ENCODE results near the gene TMEM135.

Gene TMEM135

GRCh38 chr11:87301785-87302540 is 264.2 kb downstream of the TMEM135 start:
- DNase-seq (ENCODE audit: low spot score) = peak; percentile 8

- no peak for DNase-seq (ENCODE audit: low spot score)
Observed at GRCh38 chr11:87304412-87304811, 266.7 kb downstream of the TMEM135 start.

- no peak for DNase-seq (ENCODE audit: low spot score)
Observed at GRCh38 chr11:87306262-87306851, 268.6 kb downstream of the TMEM135 start.

DNA sequence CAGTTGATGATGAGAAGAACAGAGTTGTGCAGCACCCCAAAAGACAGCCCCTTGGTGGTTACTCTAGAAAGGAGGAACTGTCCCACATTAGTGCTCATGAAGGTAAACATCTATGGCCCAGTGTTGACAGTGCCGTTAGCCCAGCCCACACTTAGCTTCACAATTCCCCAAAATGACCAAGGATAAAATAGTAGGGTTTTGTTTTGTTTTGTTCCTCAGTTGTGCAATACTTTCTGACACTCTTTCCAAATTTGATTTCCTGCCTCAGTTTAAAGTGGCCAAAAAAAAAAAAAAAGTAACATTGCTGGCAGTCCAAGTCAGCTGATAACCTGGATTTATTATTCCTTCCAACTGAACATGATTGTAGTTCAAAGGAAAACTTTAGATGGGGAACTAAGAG is 269.4 kb downstream of the TMEM135 start:
- no peak for DNase-seq (ENCODE audit: low spot score)

DNA sequence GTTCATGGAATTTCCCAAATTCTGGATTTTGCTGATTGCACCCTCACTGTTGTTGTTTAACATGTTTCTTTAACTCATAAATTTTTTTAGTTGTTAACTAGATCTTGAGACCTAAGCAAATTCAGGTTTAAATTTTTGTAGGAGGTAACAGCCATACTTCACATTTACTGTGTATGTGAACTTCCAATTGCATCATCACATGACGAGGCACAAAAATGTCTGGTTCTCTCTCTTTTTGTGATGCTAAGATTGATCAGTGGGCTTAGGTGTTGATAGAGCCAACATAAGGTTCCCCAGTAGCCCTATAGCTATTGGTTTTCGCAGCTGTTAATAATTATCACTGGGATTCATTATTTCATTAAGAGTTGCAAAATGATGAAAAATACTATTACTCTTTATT is 277.5 kb downstream of the TMEM135 start:
- no peak for DNase-seq (ENCODE audit: low spot score)

GRCh38 chr11:87316491-87316890 is 278.8 kb downstream of the TMEM135 start:
- DNase-seq (ENCODE audit: low spot score) = no peak

DNA sequence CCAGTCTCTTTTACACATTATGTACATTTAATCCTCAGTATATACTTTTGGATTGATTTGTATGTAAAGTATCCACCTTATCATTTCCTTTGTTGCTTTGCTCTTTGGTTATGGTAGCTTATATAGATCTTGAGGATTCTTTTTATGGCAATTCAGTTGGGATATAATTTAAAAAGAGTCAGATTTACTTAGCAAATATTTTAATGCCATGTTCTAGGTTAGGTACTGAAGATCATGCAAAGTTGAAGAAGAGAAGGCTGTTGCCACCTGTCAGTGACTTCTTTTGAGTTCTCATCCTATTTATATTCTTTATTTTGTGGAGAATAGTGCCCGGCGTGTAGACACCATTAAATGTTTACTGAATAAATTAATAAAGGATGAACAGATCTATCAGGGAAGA is 279.7 kb downstream of the TMEM135 start:
- no peak for DNase-seq (ENCODE audit: low spot score)

DNA sequence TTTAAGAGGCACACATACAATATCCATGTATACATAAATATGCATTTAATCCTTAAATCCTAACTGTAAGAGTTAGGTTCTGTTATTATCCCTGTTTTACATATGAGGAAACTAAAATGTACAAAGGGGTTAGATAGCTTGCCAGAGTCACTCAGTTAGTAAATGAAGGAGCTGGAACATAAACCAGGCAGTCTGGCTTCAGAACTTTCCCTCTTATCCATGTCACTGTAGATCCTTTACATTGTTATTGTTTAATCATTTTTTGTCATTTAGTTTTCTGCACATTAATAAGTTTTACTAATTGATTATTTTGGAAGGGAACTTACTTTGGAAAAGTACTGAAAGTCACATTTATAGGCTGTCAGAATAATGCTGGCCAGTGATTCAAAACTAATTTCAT is 282.4 kb downstream of the TMEM135 start:
- no peak for DNase-seq (ENCODE audit: low spot score)

GRCh38 chr11:87322568-87322967 is 284.8 kb downstream of the TMEM135 start:
- DNase-seq (ENCODE audit: low spot score) = no peak

DNA sequence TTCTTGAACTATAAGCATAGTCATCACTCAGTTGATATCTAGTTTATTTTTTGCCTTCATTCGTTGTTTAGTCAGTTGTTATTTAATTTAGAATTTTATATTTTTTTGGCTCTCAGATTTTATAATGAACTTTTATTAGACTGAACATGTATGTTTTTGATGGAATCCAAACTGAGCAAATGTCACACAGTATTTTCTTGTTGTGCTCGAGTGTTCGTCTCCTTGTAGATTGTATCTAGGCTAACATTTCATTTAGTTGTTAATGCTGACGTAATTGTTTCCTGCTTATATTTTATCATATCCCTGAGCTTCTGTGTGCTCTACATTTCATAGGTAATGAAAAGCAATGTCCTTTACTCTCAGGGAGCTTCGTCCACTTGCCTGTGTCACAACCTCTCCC is 286.2 kb downstream of the TMEM135 start:
- no peak for DNase-seq (ENCODE audit: low spot score)

DNA sequence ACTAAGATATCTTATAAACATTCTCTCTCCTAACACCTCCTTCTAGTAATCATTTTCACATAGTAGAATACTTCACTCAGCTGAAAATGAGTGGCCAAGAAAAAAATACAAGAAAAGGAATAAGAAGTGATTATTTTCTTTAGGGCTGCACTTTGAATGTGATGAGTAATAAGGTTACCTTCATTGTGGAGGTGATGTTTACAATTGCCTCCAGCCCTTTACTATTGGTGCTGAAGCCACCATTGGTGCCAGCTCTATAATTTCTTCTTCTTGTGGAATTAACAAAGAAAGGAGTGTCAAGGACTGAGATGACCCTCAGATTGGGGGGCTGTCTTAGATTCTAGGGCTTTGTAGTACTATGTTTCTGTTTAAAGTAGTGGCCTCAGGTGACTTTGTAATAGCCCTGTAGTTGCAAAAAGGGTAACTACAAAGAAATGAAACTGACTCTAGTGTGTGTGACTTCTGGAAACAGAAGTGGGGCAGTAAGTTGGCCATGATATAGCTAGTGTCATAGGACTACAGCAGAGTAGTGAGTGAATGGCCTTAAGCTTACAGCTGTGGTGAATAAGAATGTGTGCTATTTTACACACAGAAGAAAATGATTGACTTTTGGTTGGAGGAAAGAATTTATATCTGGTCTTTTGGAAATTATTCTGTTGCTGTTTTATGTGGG is 287.2 kb downstream of the TMEM135 start:
- DNase-seq (ENCODE audit: low spot score) = no peak

GRCh38 chr11:87325490-87325872 is 287.7 kb downstream of the TMEM135 start:
- no peak for DNase-seq (ENCODE audit: low spot score)

- DNase-seq (ENCODE audit: low spot score) = no peak
Observed at GRCh38 chr11:87326594-87326993, 288.9 kb downstream of the TMEM135 start.

- DNase-seq (ENCODE audit: low spot score) = no peak
Observed at GRCh38 chr11:87329172-87329571, 291.4 kb downstream of the TMEM135 start.

- no peak for DNase-seq (ENCODE audit: low spot score)
Observed at GRCh38 chr11:87330187-87330601, 292.5 kb downstream of the TMEM135 start.

GRCh38 chr11:87331273-87331672 is 293.5 kb downstream of the TMEM135 start:
- no peak for DNase-seq (ENCODE audit: low spot score)

DNA sequence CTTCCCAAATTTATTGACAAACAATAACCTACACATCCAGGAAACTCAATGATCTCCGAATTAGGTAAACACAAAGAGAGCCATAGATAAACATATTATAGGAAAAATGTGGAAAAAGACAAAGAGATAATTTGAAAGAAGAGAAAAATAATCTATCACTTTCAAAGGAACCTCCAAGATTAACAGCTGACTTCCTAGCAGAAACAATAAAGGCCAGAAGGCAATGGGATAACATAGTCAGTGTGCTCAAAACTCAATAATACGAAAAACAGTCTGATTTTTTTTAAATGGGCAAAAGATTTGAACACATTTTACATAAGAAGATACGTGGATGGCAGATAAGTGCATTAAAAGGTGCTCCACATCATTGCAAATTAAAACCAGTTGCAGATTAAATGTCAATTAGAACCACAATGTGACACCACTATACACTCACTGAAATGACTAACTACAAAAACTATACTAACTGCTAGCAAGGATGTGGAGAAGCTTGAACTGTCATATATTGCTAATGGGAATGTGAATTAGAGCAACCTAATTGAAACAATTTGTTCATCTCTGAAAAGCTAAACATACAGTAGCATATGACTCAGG is 300.4 kb downstream of the TMEM135 start:
- peak; percentile 4 for DNase-seq (ENCODE audit: low spot score)

- no peak for DNase-seq (ENCODE audit: low spot score)
Observed at GRCh38 chr11:87339416-87339815, 301.7 kb downstream of the TMEM135 start.

DNA sequence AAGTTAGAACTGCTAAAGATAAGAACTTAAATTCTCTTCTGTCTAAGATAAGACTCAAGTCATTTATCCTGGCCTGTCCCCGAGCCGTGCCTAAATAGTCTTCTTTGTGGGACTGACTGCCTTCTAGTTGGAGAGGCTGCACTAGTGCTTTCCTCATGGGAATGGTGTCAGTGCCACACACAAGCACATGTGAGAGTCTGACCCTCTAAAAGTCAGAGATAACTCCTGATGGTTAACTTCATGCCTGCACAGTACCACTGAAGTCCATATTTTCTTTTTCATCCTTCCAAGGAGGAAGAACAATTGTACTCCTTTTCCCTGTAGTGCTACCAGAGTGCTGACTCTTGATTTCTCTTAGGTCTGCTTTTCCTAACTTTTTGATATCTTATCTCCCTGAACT is 309.7 kb downstream of the TMEM135 start:
- no peak for DNase-seq (ENCODE audit: low spot score)

DNA sequence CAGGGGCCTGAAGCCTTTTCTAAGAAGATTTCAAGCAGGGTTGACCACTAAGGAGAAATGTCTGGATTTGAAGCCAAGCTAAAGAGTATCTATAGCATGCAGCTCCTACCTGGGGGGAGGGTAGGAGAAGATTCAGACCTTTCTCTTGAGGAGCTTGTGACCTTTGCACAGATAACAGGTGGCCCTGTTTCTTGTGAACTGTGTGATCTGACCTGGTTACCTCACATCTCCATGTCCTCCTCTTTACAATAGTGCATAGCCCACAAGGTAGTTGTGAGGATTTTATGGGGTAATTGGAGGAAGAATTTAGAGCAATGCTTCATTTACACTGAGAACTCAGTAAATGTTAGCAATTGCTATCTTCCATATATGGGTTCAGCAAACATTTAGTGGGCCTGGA is 310.1 kb downstream of the TMEM135 start:
- DNase-seq (ENCODE audit: low spot score) = no peak

- no peak for DNase-seq (ENCODE audit: low spot score)
Observed at GRCh38 chr11:87351676-87352075, 313.9 kb downstream of the TMEM135 start.

GRCh38 chr11:87352759-87353707 is 315.3 kb downstream of the TMEM135 start:
- peak; percentile 80 for DNase-seq (ENCODE audit: low spot score)
